ENCODE measurements around the gene GRM5.

GRCh38 chr11:89052220-89052619, 13.6 kb downstream of the GRM5 start:
- TF ChIP-seq POLR2AphosphoS5 (IDR thresholded peaks at IDR 0.05; ENCODE audit: low read depth, low read length) (no peak), POLR2A (IDR thresholded peaks at IDR 0.05; ENCODE audit: low read depth, low read length) (no peak), TAF1 (IDR thresholded peaks at IDR 0.05; ENCODE audit: borderline replicate concordance, low read depth, low read length) (no peak)
